Right forelimb (tissue), 1 donor: Measurements from ENCODE around the gene UGT1A7.
A peak's percentile ranks its signal among the peaks of the same experiment; 100 is the strongest.

Experiments
- DNase-seq: peaks from one replicate; pipeline ENCODE4 v3.0.0-alpha.2; 2018

UGT1A7 gene

DNA sequence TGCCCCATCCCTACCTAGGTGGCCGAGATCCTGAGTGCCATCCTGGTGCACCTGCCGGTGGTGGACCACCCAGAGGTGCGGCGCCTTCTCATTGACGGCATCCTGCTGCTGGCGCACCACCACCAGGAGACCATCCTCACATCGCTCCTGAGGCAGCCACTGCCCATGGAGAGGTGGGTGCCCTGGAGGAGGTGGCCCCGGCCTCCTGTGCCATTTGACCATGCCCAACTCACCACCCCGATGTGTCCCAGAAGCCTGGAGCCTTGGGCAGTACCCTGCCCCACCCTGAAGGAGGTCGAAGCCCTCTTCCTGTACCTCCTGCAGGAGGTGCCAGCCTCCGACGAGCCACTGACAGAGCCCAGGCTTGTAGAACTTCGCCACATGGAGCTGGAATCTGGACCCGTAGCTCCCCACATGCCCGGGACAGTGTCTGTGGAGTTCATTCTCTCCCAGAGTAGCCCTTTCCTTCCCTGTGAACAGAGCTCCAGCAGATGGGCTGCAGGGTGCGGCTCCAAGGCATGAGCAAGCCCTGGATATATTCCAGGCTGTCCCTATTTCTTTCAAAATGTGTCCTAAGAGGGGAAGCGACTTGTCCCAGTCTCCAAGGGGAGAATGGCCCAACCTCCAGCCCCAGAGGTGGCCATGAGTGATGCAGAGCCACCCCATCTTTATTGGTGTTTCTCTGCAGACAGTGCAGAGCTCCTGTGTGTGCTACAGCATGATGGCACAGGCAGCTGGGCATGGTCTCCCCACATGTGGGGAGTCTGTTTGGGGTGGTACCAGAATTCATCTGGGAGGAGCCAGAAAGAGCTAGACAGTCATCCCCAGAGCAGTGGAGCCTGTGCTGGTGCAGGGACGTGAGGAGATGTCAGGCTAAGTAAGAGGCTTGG, 138.4 kb downstream of the UGT1A7 start:
- peak; percentile 20 for DNase-seq

DNA sequence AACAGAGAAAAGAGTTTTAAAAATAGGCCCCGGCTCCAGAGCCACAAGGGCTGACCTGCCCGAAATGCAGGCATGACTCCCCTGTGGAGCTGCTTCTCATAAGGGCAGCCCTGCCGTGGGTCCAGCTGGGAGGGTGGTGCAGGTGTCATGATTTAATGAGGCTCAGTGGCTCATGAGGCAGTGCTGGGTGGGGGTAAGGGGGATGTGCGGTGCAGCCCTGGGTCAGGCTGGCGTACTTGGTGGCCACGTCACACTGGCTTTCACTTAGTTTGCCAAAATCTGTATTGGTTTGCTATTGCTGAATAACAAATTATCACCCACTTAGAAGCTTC, 139.0 kb downstream of the UGT1A7 start:
- DNase-seq = peak; percentile 21

- DNase-seq = peak; percentile 16
These were observed 139.5 kb downstream of the UGT1A7 start for GRCh38 chr2:233821196-233821595.

GRCh38 chr2:233821709-233822100, 140.0 kb downstream of the UGT1A7 start:
- DNase-seq = peak; percentile 19

GRCh38 chr2:233822101-233822771, 140.5 kb downstream of the UGT1A7 start:
- DNase-seq = peak; percentile 11
